ENCODE data around the gene C11orf52. TPM values are rescaled to one million over a fixed set of nuclear protein-coding genes. Genes with fewer than 3 reads are reported as not detected.

The C11orf52 gene
- total and polyA plus RNA-seq, 4 donors: 4.2 to 10.9 (median 7.4) TPM

- H3K27ac ChIP-seq (ENCODE audit: low read depth in 1 of 2, low read length in 2 of 2): peak overlapping the region in 1 of 2 donors; percentile 1
- WGBS: 42% methylated on average over 5 of the region's 5 CpGs
Observed at GRCh38 chr11:111960916-111961315, 42.2 kb downstream of the C11orf52 start.

More at GRCh38 chr11:111960916-111961315, 42.2 kb downstream of the C11orf52 start:
- Histone ChIP-seq H3K36me3 (ENCODE audit: control insufficient read depth in 4 of 4, insufficient read depth in 3 of 4, low read depth in 1 of 4, low read length in 3 of 4) (no peaks in the 10 kb centered on the region), H3K9me3 (ENCODE audit: control insufficient read depth in 4 of 4, low read length in 3 of 4) (no peaks in the 10 kb centered on the region), H3K27me3 (ENCODE audit: control insufficient read depth in 4 of 4, insufficient read depth in 4 of 4, low read length in 3 of 4) (no peaks in the 10 kb centered on the region), H3K9ac (ENCODE audit: low read depth in 1 of 2, low read length in 2 of 2) (no peak overlapping the region), H3K4me3 (ENCODE audit: low read depth in 1 of 3, low read length in 3 of 3) (no peak overlapping the region), H3K4me1 (ENCODE audit: control insufficient read depth in 4 of 4, insufficient read depth in 4 of 4, low read length in 3 of 4) (peaks cover 0 to 17% (median 9%) of the 10 kb centered on the region in 4 donors)
- TF ChIP-seq REST (IDR thresholded peaks at IDR 0.05) (no peak), TAF1 (conservative IDR thresholded peaks at IDR 0.05) (no peak), JUND (IDR thresholded peaks at IDR 0.05) (no peak), RXRA (IDR thresholded peaks at IDR 0.05) (no peak), ZBTB33 (IDR thresholded peaks at IDR 0.05) (no peak), MAX (IDR thresholded peaks at IDR 0.05) (no peak), GABPA (IDR thresholded peaks at IDR 0.05 in 1 of 2, conservative IDR thresholded peaks at IDR 0.05 in 1 of 2) (no peak), CTCF (IDR thresholded peaks at IDR 0.05; ENCODE audit: low read depth, low read length, missing input control) (no peak), NR2F2 (IDR thresholded peaks at IDR 0.05) (no peak), YY1 (IDR thresholded peaks at IDR 0.05) (no peak), SP1 (IDR thresholded peaks at IDR 0.05) (no peak), EGR1 (IDR thresholded peaks at IDR 0.05; ENCODE audit: low read depth in 2 of 2) (no peak), RAD21 (IDR thresholded peaks at IDR 0.05) (no peak), HNF4G (IDR thresholded peaks at IDR 0.05) (no peak), FOXA2 (IDR thresholded peaks at IDR 0.05) (no peak), HNF4A (conservative IDR thresholded peaks at IDR 0.05) (no peak), FOXA1 (IDR thresholded peaks at IDR 0.05) (no peak), ATF3 (IDR thresholded peaks at IDR 0.05) (no peak)
- DNase-seq (ENCODE audit: low spot score): no peak
